Sigmoid colon (tissue), 4 donors: Measurements from ENCODE around the gene VPS54.

Source experiments
- EP300 ChIP-seq, 4 donors: sonication (generic); formaldehyde crosslinking; IDR thresholded peaks; one replicate each; pipeline ENCODE4 v1.6.1; 2017; ENCODE audit warnings: antibody characterized with exemption in 4 of 4
- POLR2A ChIP-seq, 2 donors: fragments of 450-650 bp; IDR thresholded peaks; one replicate each; pipeline ENCODE4 v1.6.1; 2016; ENCODE audit warnings: antibody characterized with exemption in 2 of 2, mild to moderate bottlenecking in 2 of 2, moderate library complexity in 2 of 2
- POLR2AphosphoS5 ChIP-seq, 4 donors: sonication (generic); formaldehyde crosslinking; IDR thresholded peaks; one replicate each; pipeline ENCODE4 v1.6.1; 2017; ENCODE audit warnings: antibody characterized with exemption in 4 of 4
- TF ChIP-seq, protein P1 (sequence below), 4 experiments: fragments of 450-650 bp in 3 of 4; fragments of 200-600 bp in 1 of 4; IDR thresholded peaks; one replicate each; pipeline ENCODE4 v1.5.1; 2016 to 2019; ENCODE audit warnings: antibody characterized with exemption in 4 of 4, mild to moderate bottlenecking in 3 of 4, moderate library complexity in 2 of 4

DNA sequence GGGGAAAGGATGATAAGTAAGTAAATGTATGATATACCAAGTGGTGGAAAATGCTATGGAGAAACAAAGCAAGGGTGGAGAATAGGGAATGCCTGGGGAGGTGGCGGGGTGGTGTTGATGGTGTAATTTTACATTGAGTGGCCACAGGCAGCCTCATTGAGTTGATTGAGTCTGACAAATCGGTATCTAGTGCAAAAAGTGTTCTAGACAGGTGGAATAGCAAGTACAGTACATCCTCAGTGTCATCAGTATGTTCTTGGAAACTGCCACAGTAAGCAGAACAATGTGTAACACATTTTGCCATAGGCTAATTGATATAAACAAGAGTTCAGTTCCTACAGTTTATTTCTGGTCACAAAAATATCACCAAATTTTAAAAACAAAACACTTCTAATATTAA lies 131.2 kb downstream of the VPS54 start:
- TF ChIP-seq, protein P1, sequence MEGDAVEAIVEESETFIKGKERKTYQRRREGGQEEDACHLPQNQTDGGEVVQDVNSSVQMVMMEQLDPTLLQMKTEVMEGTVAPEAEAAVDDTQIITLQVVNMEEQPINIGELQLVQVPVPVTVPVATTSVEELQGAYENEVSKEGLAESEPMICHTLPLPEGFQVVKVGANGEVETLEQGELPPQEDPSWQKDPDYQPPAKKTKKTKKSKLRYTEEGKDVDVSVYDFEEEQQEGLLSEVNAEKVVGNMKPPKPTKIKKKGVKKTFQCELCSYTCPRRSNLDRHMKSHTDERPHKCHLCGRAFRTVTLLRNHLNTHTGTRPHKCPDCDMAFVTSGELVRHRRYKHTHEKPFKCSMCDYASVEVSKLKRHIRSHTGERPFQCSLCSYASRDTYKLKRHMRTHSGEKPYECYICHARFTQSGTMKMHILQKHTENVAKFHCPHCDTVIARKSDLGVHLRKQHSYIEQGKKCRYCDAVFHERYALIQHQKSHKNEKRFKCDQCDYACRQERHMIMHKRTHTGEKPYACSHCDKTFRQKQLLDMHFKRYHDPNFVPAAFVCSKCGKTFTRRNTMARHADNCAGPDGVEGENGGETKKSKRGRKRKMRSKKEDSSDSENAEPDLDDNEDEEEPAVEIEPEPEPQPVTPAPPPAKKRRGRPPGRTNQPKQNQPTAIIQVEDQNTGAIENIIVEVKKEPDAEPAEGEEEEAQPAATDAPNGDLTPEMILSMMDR (IDR thresholded peaks at IDR 0.05), result no peak
- TF ChIP-seq POLR2AphosphoS5 (IDR thresholded peaks at IDR 0.05), result no peak
- no peak for TF ChIP-seq POLR2A (IDR thresholded peaks at IDR 0.05)
- TF ChIP-seq EP300 (IDR thresholded peaks at IDR 0.05), result no peak
